GM06990 (cell line): Measurements from ENCODE around the gene PDE1C.

ENCODE experiments used
- DNase-seq: peaks from one replicate; pipeline ENCODE4 v3.0.0-alpha.2; 2011; ENCODE audit not compliant: insufficient read length; ENCODE audit errors: extremely low read depth
- H3K27me3 ChIP-seq: replicated peaks from 2 replicates; pipeline ENCODE4 v1.6.0; 2011; ENCODE audit warnings: low read length; ENCODE audit not compliant: control insufficient read depth, insufficient read depth
- H3K36me3 ChIP-seq: 2 replicates; pipeline ENCODE4 v1.5.1; 2011; ENCODE audit warnings: low read length; ENCODE audit not compliant: control insufficient read depth, insufficient read depth
- H3K4me3 ChIP-seq: replicated peaks from 2 replicates; pipeline ENCODE4 v1.5.1; 2011; ENCODE audit warnings: low read depth, mild to moderate bottlenecking, control low read depth, low read length
- CTCF ChIP-seq: IDR thresholded peaks from 2 replicates; pipeline ENCODE4 v1.5.1; 2011; ENCODE audit warnings: low read length, control low read depth, mild to moderate bottlenecking, inconsistent platforms; ENCODE audit not compliant: insufficient read depth, poor library complexity, severe bottlenecking

The PDE1C gene

GRCh38 chr7:31894308-31894707 is 175.9 kb downstream of the PDE1C start:
- DNase-seq, result no peak
- H3K27me3 ChIP-seq, result no peaks in the 10 kb centered on the region
- no peak for TF ChIP-seq CTCF
- no peaks in the 10 kb centered on the region for H3K36me3 ChIP-seq
- H3K4me3 ChIP-seq, result no peak overlapping the region

GRCh38 chr7:31893365-31893764 is 176.8 kb downstream of the PDE1C start:
- TF ChIP-seq CTCF, result no peak
- no peaks in the 10 kb centered on the region for H3K27me3 ChIP-seq
- H3K4me3 ChIP-seq, result no peak overlapping the region
- no peaks in the 10 kb centered on the region for H3K36me3 ChIP-seq
- no peak for DNase-seq

- peak; percentile 80 for DNase-seq
- TF ChIP-seq CTCF, result no peak
- Histone ChIP-seq H3K27me3 (no peaks in the 10 kb centered on the region), H3K4me3 (no peak overlapping the region), H3K36me3 (no peaks in the 10 kb centered on the region)
These were observed 177.9 kb downstream of the PDE1C start for GRCh38 chr7:31892099-31892829.

GRCh38 chr7:31890766-31891165 is 179.4 kb downstream of the PDE1C start:
- no peaks in the 10 kb centered on the region for H3K36me3 ChIP-seq
- no peak for TF ChIP-seq CTCF
- DNase-seq, result no peak
- no peak overlapping the region for H3K4me3 ChIP-seq
- no peaks in the 10 kb centered on the region for H3K27me3 ChIP-seq

- no peaks in the 10 kb centered on the region for H3K36me3 ChIP-seq
- DNase-seq, result peak; percentile 52
- TF ChIP-seq CTCF, result no peak
These were observed 180.0 kb downstream of the PDE1C start for GRCh38 chr7:31890198-31890597.

GRCh38 chr7:31887006-31887405 is 183.2 kb downstream of the PDE1C start:
- no peak for DNase-seq
- Histone ChIP-seq H3K27me3 (no peaks in the 10 kb centered on the region), H3K4me3 (no peak overlapping the region), H3K36me3 (no peaks in the 10 kb centered on the region)
- no peak for TF ChIP-seq CTCF

More at GRCh38 chr7:31890198-31890597, 180.0 kb downstream of the PDE1C start:
- no peaks in the 10 kb centered on the region for H3K27me3 ChIP-seq
- H3K4me3 ChIP-seq, result no peak overlapping the region
